Smooth muscle cell (in vitro differentiated cells): Measurements from ENCODE around the gene ASTN1. TPM values are rescaled to one million over a fixed set of nuclear protein-coding genes. Genes with fewer than 3 reads are reported as not detected.
"Not testable (repeated sequence)": the region's sequence is repeated elsewhere in the genome, so short reads cannot be mapped to it uniquely, and the experiment has no call there.

Experiments used
- DNase-seq: peaks from one replicate; lab custom pipeline; 2025; ENCODE audit not compliant: unreplicated experiment; lab: John Stamatoyannopoulos, UW
- H2AFZ ChIP-seq: fragments of 200-600 bp; sonication (generic); 2 replicates; pipeline ENCODE4 v1.6.0; 2016; ENCODE audit warnings: antibody characterized with exemption, low read depth, mild to moderate bottlenecking
- H3F3A ChIP-seq: fragments of 200-600 bp; sonication (generic); 2 replicates; pipeline ENCODE4 v1.6.0; 2017; ENCODE audit warnings: antibody characterized with exemption, low read depth
- H3K27ac ChIP-seq: fragments of 200-600 bp; sonication (generic); 2 replicates; pipeline ENCODE4 v1.5.1; 2016; ENCODE audit warnings: low read depth, mild to moderate bottlenecking
- H3K27me3 ChIP-seq: fragments of 200-600 bp; sonication (generic); 2 replicates; pipeline ENCODE4 v1.6.1; 2016; ENCODE audit warnings: low read depth, mild to moderate bottlenecking
- H3K36me3 ChIP-seq: fragments of 200-600 bp; sonication (generic); 2 replicates; pipeline ENCODE4 v1.5.1; 2016; ENCODE audit warnings: low read depth
- H3K4me1 ChIP-seq: fragments of 200-600 bp; sonication (generic); 2 replicates; pipeline ENCODE4 v1.5.1; 2016; ENCODE audit warnings: low read depth
- H3K4me2 ChIP-seq: fragments of 200-600 bp; sonication (generic); 2 replicates; pipeline ENCODE4 v1.6.0; 2016; ENCODE audit warnings: mild to moderate bottlenecking
- H3K4me3 ChIP-seq: fragments of 200-600 bp; sonication (generic); 2 replicates; pipeline ENCODE4 v1.5.1; 2016; ENCODE audit warnings: mild to moderate bottlenecking
- H3K79me2 ChIP-seq: fragments of 200-600 bp; sonication (generic); 2 replicates; pipeline ENCODE4 v1.6.0; 2016; ENCODE audit warnings: low read depth, mild to moderate bottlenecking
- H3K9ac ChIP-seq: fragments of 200-600 bp; sonication (generic); 2 replicates; pipeline ENCODE4 v1.6.0; 2016; ENCODE audit warnings: low read depth
- H3K9me3 ChIP-seq: fragments of 200-600 bp; sonication (generic); replicated peaks from 2 replicates; pipeline ENCODE4 v1.5.1; 2016; ENCODE audit warnings: low read depth
- H4K20me1 ChIP-seq: fragments of 200-600 bp; sonication (generic); 2 replicates; pipeline ENCODE4 v1.6.0; 2016; ENCODE audit warnings: low read depth
- WGBS: methylation state at CpG from one replicate; pipeline ENCODE4 v1.1.7; 2016; ENCODE audit warnings: low lambda C conversion rate; 5-methylcytosine and 5-hydroxymethylcytosine counted together
- polyA plus RNA-seq: library from polyadenylated mRNA; unstranded; fragments of >200 nt; fragmentation: Nextera tagmentation; extraction: Ambion mirVana; gene quantifications from 2 replicates; pipeline ENCODE4 v1.2.1, GENCODE V29; 2016
- total RNA-seq: library from RNA; depleted of rRNA; stranded (reverse); fragments of >200 nt; gene quantifications from 2 replicates; pipeline ENCODE4 v1.2.3, GENCODE V29; 2014
- TF ChIP-seq, protein P1 (sequence below): fragments of 200-600 bp; sonication (generic); IDR thresholded peaks from 2 replicates; pipeline ENCODE4 v1.5.1; 2017; ENCODE audit warnings: borderline replicate concordance, mild to moderate bottlenecking, antibody characterized with exemption; ENCODE audit not compliant: insufficient read depth, poor library complexity, severe bottlenecking

Gene ASTN1
- total and polyA plus RNA-seq, 2 experiments from 2014 or later: 0.04 TPM; not detected in 1

DNA sequence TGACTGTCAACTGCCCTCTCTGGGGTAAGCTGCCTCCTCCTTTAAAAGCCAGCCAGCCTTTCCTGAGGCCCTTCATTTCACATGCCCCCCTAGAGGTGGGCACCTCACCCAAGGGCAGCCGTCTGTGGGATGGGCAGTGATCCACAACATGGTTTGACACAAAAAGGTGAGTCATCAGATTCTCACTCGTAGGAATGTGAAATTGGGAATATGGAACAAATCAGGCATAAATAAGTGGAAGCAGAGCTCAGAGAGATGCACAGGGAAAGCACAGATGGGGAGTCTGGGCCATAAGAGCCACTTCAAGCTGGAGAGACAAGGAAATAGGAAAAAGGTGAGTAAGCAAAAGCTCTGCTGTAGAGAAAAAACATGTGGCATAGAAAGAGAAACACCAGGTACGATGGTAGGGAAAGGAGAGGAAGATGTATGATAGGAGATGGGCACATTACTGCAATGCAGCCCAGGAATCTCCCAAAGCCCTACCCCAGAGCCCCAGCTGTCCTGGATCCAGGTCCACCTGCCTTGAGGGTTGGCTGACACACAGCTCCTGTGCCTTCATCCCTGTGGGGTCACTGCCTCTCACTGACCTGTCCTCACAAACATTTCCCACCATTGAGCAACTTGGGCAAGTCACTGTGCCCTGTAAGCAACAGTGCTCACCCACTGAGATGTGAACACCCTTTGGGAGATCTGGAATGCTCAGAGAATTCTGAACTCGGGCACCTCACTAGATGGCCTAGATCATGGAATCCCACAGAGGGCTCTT, 86.6 kb downstream of the ASTN1 start:
- Histone ChIP-seq H2AFZ (no peak overlapping the region), H3K79me2 (no peaks in the 10 kb centered on the region), H3K4me3 (no peak overlapping the region), H3F3A (no peaks in the 10 kb centered on the region), H3K4me1 (no peaks in the 10 kb centered on the region), H3K9ac (no peak overlapping the region), H3K4me2 (no peak overlapping the region), H3K27ac (no peak overlapping the region), H3K36me3 (no peaks in the 10 kb centered on the region), H3K27me3 (peaks cover 3% of the 10 kb centered on the region), H4K20me1 (no peaks in the 10 kb centered on the region), H3K9me3 (no peaks in the 10 kb centered on the region)
- no peak for DNase-seq
- WGBS: 86% methylated on average over 4 of the region's 4 CpGs
- TF ChIP-seq, protein P1, sequence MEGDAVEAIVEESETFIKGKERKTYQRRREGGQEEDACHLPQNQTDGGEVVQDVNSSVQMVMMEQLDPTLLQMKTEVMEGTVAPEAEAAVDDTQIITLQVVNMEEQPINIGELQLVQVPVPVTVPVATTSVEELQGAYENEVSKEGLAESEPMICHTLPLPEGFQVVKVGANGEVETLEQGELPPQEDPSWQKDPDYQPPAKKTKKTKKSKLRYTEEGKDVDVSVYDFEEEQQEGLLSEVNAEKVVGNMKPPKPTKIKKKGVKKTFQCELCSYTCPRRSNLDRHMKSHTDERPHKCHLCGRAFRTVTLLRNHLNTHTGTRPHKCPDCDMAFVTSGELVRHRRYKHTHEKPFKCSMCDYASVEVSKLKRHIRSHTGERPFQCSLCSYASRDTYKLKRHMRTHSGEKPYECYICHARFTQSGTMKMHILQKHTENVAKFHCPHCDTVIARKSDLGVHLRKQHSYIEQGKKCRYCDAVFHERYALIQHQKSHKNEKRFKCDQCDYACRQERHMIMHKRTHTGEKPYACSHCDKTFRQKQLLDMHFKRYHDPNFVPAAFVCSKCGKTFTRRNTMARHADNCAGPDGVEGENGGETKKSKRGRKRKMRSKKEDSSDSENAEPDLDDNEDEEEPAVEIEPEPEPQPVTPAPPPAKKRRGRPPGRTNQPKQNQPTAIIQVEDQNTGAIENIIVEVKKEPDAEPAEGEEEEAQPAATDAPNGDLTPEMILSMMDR: no peak

DNA sequence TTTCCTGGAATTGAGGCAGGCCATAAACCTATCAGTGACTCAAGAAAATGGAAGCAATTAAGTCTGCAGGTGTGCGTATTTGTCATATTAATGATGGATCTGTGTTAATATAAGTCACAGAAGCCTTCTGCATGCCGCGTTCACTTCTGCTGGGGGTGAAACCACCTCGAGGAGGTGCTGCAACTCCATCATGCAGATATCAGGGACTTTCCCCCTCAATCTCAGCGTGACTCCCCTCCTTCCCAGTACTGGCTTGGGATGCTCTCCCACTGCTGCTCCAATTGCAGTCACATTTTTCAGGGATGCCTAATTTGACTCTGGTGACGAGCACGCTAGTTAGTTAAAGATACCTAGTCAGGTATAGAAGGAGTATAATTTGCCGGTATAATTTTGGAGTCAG, 87.5 kb downstream of the ASTN1 start:
- Histone ChIP-seq H4K20me1 (no peaks in the 10 kb centered on the region), H3K27me3 (peaks cover 3% of the 10 kb centered on the region), H3K79me2 (no peaks in the 10 kb centered on the region), H2AFZ (no peak overlapping the region), H3K4me3 (no peak overlapping the region), H3K4me2 (no peak overlapping the region), H3K9ac (no peak overlapping the region), H3K4me1 (no peaks in the 10 kb centered on the region), H3F3A (no peaks in the 10 kb centered on the region), H3K27ac (no peak overlapping the region), H3K9me3 (no peaks in the 10 kb centered on the region), H3K36me3 (no peaks in the 10 kb centered on the region)
- no peak for DNase-seq
- TF ChIP-seq, protein P1: no peak
- WGBS: 94% methylated on average over 8 of the region's 8 CpGs

DNA sequence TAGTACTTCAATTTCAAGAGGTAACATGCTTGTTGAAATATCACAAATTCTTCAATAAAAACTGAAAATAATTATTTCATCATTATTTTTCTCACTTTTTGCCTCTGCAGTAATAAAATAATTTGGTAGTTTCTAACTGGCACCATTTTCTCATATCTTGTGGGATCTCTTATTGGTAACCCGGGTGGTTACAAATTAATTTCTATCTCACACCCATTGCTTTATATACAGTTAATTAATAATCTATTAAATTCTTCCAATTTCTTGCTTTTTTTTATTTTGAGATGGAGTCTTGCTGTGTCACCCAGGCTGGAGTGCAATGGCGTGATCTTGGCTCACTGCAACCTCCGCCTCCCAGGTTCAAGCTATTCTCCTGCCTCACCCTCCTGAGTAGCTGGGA, 89.7 kb downstream of the ASTN1 start:
- not testable (repeated sequence) for H4K20me1 ChIP-seq, H2AFZ ChIP-seq, H3K9ac ChIP-seq, H3K36me3 ChIP-seq, H3K79me2 ChIP-seq, H3K27me3 ChIP-seq, H3F3A ChIP-seq, H3K4me1 ChIP-seq, DNase-seq, H3K27ac ChIP-seq, H3K9me3 ChIP-seq, H3K4me2 ChIP-seq, H3K4me3 ChIP-seq
- 91% methylated on average over 3 of the region's 3 CpGs for WGBS

DNA sequence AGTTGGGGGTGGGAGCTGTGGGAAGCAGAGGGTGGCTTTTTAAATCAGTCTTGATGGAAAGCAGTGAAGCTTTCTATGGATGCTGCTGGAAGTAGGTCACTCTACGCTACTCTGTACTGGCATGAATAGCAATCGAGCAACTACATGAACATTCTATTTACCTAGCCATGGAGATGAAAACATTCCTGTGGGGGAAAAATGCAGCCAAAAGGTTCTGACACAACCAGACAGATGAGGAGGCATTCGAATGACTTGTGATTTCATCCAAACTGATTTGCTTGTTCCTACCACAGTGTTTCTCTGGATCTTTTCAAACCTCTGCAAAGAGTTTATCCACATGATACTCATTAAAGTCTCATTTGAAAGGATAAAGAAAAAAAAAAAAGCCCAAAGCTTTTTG, 95.0 kb downstream of the ASTN1 start:
- Histone ChIP-seq H3K9ac (no peak overlapping the region), H3K9me3 (no peaks in the 10 kb centered on the region), H3K36me3 (no peaks in the 10 kb centered on the region), H3K79me2 (no peaks in the 10 kb centered on the region), H3K4me1 (no peaks in the 10 kb centered on the region), H3K4me2 (no peak overlapping the region), H3K4me3 (no peak overlapping the region), H4K20me1 (no peaks in the 10 kb centered on the region), H3F3A (no peaks in the 10 kb centered on the region), H3K27ac (no peak overlapping the region), H3K27me3 (no peaks in the 10 kb centered on the region), H2AFZ (no peak overlapping the region)
- WGBS: 74% methylated on average over 3 of the region's 3 CpGs
- TF ChIP-seq, protein P1: no peak
- no peak for DNase-seq
